HCT116 (cell line): ENCODE results near the gene MYCBP2.

ENCODE experiments used
- CTCF ChIP-seq, 3 experiments: fragments of 200-600 bp in 1 of 3; sonication (generic) in 1 of 3; IDR thresholded peaks in 2 of 3; conservative IDR thresholded peaks in 1 of 3; 2 replicates each; pipeline ENCODE4 v1.5.1; 2012 to 2017; ENCODE audit warnings: low read depth in 2 of 3, low read length in 2 of 3, antibody characterized with exemption in 1 of 3, borderline replicate concordance in 1 of 3, control low read depth in 1 of 3, mild to moderate bottlenecking in 1 of 3, mixed read lengths in 1 of 3, mixed run types in 1 of 3, moderate library complexity in 1 of 3; ENCODE audit not compliant: insufficient read depth in 1 of 3
- EGR1 ChIP-seq: IDR thresholded peaks from 2 replicates; pipeline ENCODE4 v1.6.1; 2012; ENCODE audit warnings: low read depth
- EZH2 ChIP-seq: fragments of 200-600 bp; sonication (generic); IDR thresholded peaks from 2 replicates; pipeline ENCODE4 v1.6.1; 2017; ENCODE audit warnings: antibody characterized with exemption, mixed run types
- EZH2phosphoT487 ChIP-seq: fragments of 200-600 bp; IDR thresholded peaks from 2 replicates; pipeline ENCODE4 v1.6.1; 2018; ENCODE audit warnings: antibody characterized with exemption, borderline replicate concordance
- JUND ChIP-seq: IDR thresholded peaks from 2 replicates; pipeline ENCODE4 v1.6.1; 2012
- MAX ChIP-seq: IDR thresholded peaks from 2 replicates; pipeline ENCODE4 v1.6.1; 2012
- POLR2A ChIP-seq: IDR thresholded peaks from 2 replicates; pipeline ENCODE4 v1.7.0; 2011; ENCODE audit warnings: borderline replicate concordance; ENCODE audit not compliant: insufficient read depth, insufficient read length; ENCODE audit errors: extremely low read depth
- POLR2AphosphoS5 ChIP-seq: IDR thresholded peaks from 2 replicates; pipeline ENCODE4 v1.6.1; 2011; ENCODE audit warnings: mild to moderate bottlenecking, low read depth, low read length, moderate library complexity
- RAD21 ChIP-seq: IDR thresholded peaks from 2 replicates; pipeline ENCODE4 v1.6.1; 2012; ENCODE audit warnings: low read depth, mild to moderate bottlenecking
- REST ChIP-seq: IDR thresholded peaks from 2 replicates; pipeline ENCODE4 v1.6.1; 2012; ENCODE audit warnings: low read depth
- SIN3A ChIP-seq: IDR thresholded peaks from 2 replicates; pipeline ENCODE4 v1.6.1; 2012; ENCODE audit warnings: low read depth
- SP1 ChIP-seq: IDR thresholded peaks from 2 replicates; pipeline ENCODE4 v1.6.1; 2012; ENCODE audit warnings: low read depth
- YY1 ChIP-seq: IDR thresholded peaks from 2 replicates; pipeline ENCODE4 v1.6.1; 2011; ENCODE audit warnings: low read length, low read depth, moderate library complexity, mild to moderate bottlenecking; ENCODE audit not compliant: insufficient replicate concordance; ENCODE audit errors: extremely low read depth
- ZFX ChIP-seq: fragments of 450-650 bp; IDR thresholded peaks from 2 replicates; pipeline ENCODE4 v1.6.1; 2017

GRCh38 chr13:77176350-77176749 lies 150.5 kb downstream of the MYCBP2 start:
- TF ChIP-seq POLR2A (no peak), CTCF (IDR thresholded peaks at IDR 0.05 in 2 of 3, conservative IDR thresholded peaks at IDR 0.05 in 1 of 3; ENCODE audit: borderline replicate concordance in 1 of 3, insufficient read depth in 1 of 3, low read depth in 2 of 3, low read length in 2 of 3) (no peak), YY1 (no peak), EZH2 (no peak), EZH2phosphoT487 (no peak), REST (no peak), JUND (no peak), POLR2AphosphoS5 (no peak), MAX (no peak), EGR1 (no peak), ZFX (no peak), RAD21 (no peak), SIN3A (no peak), SP1 (no peak)
